Astrocyte of the hippocampus (primary cell): Measurements from ENCODE around the gene FBXO38.

Experiments
- DNase-seq: peaks from one replicate; pipeline ENCODE4 v3.0.0; 2011; ENCODE audit warnings: low read depth, low spot score

Gene FBXO38

DNA sequence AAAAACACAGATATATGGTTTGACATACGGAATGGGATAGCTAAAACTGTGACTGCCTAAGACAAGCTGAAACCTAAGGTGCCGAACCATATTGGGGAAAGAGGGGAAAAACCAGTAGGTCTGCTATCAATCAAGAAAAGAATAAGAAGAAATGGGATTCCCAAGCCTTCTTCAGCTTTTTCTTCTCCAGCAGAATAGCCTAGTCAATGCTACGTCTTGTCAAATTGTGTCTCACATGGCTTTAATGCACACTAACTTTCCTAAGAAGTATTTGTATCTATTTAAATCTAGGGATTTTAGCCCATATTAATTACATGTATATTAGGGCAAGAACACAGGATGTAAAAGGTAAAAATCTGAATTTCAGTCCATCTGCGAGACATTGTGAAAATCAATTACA lies 797 bp upstream of the FBXO38 start:
- peak; percentile 11 for DNase-seq

DNA sequence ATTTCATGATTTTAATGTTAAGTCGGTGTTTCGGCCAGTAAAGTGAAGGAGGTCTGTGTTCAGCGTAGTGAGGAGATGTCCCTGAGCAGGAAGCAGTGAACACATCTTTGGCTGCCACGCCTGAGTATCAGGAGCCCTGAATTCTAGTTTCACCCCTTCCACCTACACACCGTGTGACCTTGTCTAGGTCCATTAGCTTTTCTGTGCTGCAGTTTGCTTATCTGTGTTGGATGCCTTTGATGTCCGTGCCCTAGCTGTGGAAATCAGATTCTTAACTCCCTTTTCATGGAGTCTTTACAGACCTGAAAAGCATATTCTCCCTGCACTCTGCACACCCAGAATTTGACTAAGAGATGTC lies 601 bp downstream of the FBXO38 start:
- no peak for DNase-seq

DNA sequence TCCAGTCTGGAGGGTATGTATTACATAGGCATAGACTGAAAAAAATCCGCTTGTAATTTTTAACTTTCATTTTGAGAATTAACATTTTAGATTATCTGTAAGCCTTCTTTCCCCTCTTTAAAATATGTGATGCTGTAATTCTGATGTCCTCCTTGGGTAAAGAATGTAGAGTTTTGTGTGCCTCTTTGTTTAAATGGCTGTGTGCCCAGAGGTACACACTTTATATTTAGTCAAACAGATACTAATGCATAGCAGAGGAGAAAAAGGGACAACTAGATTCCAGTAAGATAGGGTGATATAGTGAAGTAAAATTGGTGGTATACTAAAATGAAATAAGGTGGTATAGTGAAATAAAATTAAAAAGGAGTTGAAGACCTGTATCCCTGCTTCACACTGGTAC lies 1.3 kb downstream of the FBXO38 start:
- DNase-seq = no peak

DNA sequence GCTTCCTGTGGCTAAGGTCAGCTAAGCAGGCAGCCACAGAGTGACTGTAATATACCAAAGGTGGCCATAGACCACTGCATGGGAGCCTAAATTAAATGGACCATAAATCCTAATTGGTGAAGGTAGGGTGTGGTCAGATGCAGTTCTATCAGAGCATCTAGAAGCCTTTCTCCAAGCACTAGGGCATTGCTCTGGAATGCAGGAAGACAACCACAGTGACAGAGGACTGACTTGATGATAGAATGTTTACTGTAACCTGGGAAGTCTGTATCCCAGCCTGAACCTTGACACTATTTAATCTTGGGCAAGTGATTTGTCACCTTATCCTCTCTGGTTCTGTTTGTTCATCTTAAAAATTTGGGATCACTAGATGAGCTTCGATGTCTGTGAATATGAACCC lies 2.3 kb downstream of the FBXO38 start:
- DNase-seq = no peak

DNA sequence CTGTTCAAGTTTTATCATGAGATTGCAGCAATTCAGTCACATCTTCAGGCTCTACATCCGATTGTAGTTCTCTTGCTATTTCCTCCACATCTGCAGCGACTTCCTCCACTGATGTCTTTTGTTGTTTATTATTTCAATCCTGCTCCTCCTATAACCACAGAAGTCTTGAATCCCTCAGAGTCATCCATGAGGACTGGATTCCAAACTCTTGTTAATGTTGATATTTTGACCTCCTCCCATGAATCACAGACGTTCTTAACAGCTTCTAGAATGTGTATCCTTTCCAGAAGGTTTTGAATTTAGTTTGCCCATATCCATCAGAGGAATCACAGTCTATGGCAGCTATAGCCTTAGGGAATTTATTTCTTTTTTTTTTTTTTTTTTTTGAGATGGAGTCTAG lies 3.6 kb downstream of the FBXO38 start:
- no peak for DNase-seq

DNA sequence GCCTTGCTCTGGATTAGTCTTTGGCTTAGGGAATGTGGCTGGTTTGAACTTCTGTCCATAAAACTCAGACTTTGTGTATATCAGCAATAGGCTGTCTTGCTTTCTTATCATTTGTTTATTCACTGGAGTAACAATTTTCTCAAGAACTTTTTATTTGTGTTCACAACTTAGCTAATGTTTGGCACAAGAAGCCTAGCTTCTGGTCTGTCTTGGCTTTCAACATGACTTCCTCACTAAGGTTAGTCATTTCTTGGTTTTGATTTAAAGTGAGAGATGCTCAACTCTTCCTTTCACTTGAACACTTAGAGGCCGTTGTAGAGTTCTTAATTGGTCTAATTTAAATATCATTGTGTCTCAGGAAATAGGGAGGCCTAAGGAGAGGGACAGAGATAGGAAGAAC lies 4.9 kb downstream of the FBXO38 start:
- DNase-seq = no peak

DNA sequence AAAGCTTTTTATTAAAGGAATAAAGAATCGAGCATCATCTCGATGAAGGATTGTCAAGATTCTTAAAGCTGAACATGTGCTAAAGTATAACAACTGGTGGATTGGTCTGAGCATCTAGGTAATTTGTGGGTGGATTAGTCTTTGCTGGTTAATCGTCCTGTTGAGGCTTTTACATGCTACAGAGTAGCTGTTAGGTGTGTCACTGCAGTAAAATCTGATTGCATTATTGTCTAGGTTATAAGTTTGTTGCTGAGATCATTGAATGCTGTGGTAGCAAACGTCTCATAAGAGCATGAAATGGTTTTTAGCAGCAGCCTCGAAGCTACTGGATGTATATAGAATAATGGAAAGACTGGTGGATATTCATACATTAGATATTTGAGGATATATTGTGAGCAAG lies 7.2 kb downstream of the FBXO38 start:
- no peak for DNase-seq

DNA sequence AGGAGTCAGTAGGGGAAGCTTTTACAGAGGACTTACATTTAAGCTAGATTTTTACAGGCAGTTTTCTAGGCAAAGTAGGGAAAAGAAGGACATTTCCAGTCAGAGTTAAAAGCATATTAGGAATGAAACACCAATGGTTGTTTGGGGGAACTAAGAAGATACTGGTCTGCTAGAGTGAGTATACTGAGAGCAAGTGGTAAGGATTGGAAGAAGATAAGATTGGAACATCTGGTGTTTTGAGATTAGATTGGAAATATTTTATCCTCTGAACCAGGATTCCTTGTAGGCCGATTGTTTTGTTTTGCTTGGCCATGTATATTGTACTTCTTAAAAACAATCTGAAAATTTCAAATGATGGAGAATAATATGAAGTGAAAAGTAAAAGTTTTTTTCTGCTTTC lies 7.7 kb downstream of the FBXO38 start:
- DNase-seq = no peak

DNA sequence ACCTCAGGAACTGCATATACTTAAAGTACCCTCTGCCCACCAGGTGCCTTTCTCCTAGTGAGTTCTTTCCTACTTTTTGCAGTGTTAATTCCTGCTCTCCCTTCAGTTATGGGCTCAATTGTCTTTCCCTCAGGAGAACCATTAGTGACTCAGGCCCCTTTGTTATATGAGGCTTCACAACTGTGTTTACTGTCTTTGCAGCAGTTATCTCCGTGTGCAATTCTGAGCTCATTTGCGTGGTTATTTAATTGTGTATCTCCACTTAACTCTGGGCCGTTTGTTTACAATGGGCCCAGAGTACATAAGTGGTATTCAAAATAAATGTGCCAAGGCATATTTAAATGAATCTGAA lies 9.6 kb downstream of the FBXO38 start:
- DNase-seq = peak; percentile 12

DNA sequence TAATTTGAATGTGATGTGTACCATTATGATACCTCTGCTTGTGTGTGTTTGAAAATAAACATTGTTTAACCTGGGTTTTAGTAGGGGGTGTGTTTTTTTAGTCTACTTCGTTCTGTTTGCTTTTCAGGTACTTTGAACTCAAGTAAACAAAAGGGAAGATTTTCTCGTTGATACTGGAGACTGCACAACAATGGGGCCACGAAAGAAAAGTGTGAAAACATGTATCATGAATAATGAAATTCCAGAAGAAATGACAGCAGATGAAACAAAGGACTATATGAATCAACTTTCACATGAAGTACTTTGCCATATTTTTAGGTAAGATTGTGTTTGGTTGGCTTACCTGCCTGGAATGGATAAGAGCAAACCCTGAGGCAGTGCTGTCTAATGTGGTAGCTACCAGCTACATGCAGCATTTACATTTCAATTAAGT lies 10.8 kb downstream of the FBXO38 start:
- DNase-seq = no peak

DNA sequence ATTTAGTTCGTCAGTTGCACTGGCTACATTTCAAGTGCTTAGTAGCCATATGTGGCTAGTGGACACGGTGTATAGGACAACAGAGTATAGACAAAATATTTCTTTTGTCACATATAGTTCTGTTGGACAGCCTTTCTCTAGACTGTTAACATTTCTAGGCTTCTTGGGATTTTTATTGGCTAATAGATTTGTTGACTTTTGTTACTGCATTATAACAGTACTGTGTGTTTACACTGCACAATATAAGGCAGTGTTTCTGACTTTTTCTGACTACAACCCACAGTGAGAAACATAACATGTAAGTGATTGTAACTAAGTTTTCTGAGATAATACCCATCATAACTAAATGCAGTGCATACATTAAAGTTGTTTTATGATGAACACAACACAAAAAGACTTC lies 11.3 kb downstream of the FBXO38 start:
- DNase-seq = no peak

DNA sequence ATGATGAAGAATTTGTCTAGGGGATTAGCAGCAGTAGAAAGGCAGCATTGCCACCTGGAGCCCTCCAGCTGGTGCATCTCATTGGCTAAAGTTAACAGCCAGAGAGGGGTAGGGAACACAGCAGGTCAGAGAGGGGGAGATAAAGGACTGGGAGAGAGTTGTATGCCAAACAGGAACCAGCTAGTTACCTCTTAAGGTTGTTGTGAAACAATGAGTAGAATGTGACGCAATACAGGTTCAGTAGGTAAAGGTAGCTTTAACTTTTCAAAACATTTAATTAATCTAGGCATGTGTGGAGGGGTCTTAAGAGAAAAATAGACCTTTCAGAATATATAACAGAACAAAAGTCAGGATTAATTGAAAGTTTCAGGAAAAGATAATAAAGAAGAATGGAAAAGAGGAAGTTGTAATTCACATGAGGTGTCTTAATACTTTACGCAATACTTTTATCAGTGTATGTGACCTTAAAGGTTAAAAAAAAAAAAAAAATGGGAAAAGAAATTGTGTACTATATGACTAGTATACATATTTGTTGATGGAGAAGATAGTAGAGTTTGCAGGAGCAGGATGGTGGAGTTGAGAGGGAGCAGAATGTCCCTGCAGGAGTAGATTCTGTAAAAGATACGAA lies 14.3 kb downstream of the FBXO38 start:
- DNase-seq = no peak

DNA sequence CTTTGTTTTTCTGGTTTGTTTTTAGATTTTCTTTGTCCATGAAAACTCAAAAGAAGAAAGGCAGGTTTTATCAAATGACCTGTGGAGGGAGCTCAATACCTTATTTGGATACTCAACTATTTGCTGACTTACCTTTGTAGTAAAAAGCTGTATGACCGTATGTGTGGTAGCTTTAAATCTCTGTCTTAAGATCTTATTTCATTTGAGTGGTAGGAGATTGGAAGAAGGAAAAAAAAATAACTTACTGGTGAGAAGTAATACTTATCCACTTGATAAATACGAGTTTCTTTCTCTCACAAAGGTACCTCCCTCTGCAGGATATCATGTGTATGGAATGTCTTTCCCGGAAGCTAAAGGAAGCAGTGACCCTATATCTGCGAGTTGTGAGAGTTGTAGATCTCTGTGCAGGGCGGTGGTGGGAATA lies 15.0 kb downstream of the FBXO38 start:
- DNase-seq = no peak

DNA sequence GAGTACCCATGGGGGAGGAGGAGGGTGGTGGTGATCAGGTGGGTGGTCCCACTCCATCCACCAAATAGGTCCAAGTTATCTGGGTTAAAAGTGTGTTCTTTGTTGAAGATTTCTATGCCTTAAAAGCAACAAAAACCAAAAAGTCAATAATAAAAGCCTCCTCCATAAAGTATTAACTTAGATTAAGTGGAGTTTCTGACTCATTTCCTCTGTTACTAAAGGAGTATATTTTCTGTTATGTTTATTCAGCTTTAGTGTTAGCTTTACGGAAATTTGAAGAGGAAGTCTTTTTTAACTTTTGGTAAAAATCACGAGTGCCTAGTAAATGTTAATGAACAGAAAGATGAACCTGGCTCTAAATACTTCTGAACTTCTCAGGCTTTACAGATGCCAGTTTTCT lies 17.8 kb downstream of the FBXO38 start:
- no peak for DNase-seq

DNA sequence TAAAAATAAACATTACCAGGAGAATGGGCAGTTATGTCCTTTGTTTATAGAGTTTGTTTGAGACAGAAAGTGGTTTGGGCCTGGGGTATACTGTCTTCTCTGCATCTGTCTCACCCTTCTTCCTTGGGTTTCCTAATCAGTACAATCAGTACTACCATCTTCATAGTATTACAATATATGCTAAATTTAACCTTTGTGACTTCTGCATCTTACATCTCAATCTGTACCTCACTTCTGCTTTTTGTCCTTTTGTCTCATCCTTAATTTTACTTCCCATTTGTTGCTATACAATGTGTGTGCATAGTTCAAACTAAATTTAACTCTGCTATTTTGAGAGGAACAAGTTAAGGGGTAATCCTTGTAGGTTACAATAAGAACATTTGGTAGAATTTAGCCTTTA lies 19.6 kb downstream of the FBXO38 start:
- no peak for DNase-seq

DNA sequence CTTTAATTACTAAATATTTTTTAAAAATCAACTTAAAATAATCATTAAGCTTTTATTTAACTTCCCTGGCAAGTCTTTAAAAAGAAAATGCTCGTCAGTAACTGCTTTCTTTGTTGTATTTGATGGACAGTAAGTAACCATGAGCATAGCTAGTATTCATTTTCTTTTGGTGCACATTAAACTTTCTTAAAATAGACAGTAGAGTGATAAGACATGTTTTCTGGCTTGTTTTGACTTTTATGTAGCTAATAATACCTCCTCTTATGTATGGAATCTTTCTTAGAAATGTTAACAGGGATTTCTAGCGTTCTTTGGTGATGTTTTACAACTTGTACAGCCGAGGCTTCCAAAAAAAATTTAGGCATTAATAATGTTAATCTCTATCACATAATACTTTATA lies 22.6 kb downstream of the FBXO38 start:
- no peak for DNase-seq

DNA sequence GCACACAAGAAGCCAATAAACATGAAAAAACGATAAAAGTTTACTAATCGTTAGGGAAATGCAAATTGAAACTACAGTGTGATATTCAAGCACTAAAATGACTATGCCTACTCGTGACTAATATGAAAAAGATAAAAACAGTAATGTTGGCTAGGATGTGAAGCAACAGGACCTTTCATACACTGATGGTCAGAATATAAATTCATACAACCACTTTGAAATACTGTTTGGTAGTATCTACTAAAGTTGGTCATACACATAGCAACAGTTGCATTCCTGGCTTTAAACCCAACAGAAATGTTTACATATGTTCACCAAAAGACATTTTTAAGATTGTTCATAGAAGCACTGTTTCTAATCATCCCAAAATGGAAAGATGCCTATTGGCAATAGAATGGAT lies 24.3 kb downstream of the FBXO38 start:
- DNase-seq = no peak

DNA sequence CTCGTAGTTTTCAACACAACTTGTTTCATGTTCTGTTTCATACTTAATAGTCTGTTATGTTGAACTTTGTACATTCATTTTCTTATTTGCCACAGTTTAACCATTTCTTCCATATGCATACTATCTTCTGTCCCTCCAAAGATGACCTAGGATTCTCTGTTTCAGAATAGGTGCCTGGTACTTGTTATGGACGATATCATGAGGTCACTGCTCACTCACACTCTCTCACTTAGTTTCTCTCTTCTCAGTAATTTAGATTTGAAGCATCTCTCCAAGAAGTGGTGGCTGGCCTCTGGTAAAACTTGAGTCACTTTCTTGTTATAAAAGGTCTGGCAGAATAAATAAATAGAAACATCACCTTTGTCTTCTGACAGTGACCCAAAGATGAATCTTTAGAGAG lies 28.4 kb downstream of the FBXO38 start:
- no peak for DNase-seq

DNA sequence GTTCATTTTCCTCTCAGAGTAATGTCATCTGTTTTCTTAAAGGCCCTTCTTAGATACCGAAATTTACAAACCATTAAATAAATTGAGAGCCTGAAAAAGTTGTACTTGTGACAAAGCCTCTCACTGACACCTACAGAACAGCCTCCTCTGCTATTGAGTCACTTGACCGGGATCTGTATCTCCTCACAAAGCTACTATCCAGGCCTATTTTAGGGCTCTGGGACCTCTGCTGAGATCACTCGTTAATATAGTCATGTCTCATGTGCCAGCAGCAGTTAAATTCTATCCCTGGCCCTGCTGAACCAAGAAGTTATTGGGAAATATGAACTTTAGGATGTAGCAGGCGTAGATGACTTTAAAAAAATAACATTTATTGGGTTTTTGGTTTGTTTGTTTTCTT lies 31.1 kb downstream of the FBXO38 start:
- no peak for DNase-seq

DNA sequence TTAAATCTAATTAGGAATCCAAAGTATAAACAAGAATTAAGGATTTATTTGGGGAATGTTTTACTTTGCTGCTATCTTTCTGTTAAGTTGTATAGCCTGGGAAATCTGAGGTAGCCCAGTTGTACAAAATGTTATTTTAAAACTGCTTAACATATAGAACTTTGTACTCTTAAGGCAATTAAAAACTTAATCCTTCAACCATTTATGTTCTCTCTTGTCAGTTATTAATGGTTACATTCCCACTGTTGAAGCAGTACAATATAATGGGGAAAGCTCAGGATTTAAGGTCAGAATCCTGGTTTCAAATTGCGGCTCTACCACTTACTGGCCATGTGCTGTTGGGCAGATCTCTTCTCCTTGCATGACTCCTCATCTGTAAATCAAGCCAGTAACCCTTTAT lies 32.7 kb downstream of the FBXO38 start:
- no peak for DNase-seq

DNA sequence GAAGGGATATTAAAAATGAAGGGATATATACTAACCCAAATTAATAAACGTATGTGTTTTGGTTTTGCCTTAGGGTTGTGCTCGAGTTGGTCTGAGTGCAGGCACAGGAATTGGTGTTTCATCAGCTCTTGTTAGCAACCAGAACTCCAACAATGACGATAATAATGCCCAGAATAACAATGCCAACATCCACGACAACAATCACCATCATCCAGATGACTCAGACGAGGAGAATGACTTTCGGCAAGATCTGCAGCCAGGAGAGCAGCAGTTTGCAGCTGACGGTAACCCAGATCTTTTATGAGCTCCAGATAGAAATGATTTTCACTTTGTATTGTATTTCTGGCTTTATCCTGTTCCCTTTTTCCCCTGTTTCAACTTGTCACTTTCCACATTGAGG lies 33.2 kb downstream of the FBXO38 start:
- DNase-seq = peak; percentile 71

DNA sequence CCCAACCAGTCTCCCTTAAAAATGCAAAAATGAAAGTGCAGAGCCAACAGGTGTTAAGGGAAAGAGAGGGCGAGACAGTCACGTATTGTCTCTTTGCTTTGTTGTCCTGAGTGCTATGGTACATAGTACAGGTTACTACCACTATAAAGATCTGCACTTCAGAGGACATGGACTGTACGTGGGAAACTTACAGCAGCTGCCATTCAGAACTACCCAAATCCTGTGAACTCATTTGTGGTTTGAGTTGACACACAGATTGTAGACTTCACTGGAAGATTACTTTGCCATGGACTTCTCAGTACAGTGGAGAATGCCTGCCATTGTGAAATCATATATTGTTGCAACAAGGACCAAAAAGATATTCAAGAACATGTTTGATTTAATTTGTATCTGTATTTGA lies 34.8 kb downstream of the FBXO38 start:
- no peak for DNase-seq

DNA sequence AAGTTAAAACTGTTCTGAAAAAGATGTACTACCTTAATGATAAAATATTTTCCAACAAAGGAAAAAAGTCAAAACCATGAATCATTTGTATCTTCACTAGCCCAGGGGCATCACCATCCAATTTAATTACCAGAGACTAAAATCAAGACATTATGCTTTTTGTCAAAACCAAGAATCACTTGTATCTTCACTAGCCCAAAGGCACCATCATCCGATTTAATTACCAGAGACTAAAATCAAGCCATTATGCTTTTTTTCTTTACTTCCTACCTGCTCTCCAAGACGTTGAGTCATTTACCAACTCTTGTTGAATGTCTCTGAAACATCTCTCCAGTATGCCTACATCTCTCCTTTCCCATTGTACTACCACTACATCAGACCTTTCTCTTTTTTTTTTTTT lies 37.9 kb downstream of the FBXO38 start:
- DNase-seq = no peak

DNA sequence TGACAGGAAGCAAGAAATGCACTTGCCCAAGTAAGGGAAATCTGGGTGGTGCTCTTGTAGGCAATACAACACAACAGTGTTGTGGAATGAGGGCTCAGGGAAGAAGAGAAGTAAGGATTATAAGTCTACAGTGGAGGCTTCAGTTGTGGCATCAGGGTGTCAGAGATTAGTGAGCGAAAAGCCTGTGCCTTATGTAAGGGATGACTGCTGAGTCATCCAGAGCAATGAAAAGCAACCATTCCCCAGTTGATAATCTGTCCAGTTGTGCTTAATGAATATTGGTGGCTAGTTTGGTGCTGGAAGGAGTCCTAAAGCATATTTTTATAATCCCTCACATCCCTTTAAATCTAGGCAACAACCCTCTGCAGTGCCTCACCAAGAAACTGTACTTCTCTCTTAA lies 42.0 kb downstream of the FBXO38 start:
- DNase-seq = no peak

DNA sequence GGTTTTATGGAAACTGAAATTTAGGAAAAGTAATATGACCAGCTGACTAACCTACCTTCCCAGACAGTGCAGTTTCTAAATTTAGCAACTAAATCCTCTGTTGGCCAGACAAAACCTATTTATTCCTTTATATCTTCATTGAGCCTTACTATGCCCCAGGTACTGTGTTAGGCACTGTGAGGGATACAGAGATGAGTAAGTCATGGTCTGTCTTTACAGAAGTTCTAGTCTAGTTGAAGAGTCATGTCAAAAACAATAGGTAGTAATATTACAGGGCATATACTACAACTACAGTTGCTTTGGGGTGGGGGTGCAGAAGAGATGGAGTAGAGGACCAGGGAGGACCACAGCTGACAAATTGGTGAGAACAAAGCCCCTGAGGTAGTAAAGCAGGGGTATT lies 42.8 kb downstream of the FBXO38 start:
- no peak for DNase-seq
